GM19023 (cell line): ENCODE results near the gene SLC35G2.
"Not testable (repeated sequence)": the region's sequence is repeated elsewhere in the genome, so short reads cannot be mapped to it uniquely, and the experiment has no call there.

Experiments used
- ATAC-seq: cut with Tn5 transposase; IDR thresholded peaks from one replicate; pipeline ENCODE4 v1.9.1; 2021; ENCODE audit warnings: mild to moderate bottlenecking, moderate library complexity; ENCODE audit not compliant: unreplicated experiment

The SLC35G2 gene

GRCh38 chr3:136885357-136886213, 66.7 kb downstream of the SLC35G2 start:
- no peak for ATAC-seq

- no peak for ATAC-seq
Observed at GRCh38 chr3:136889947-136890346, 71.0 kb downstream of the SLC35G2 start.

- no peak for ATAC-seq
Observed at GRCh38 chr3:136891934-136892855, 73.3 kb downstream of the SLC35G2 start.

GRCh38 chr3:136893848-136894443, 75.0 kb downstream of the SLC35G2 start:
- no peak for ATAC-seq

GRCh38 chr3:136897171-136897570, 78.2 kb downstream of the SLC35G2 start:
- not testable (repeated sequence) for ATAC-seq

GRCh38 chr3:136898549-136898948, 79.6 kb downstream of the SLC35G2 start:
- ATAC-seq = no peak

GRCh38 chr3:136898954-136899353, 80.0 kb downstream of the SLC35G2 start:
- no peak for ATAC-seq

GRCh38 chr3:136899622-136900158, 80.8 kb downstream of the SLC35G2 start:
- ATAC-seq = no peak

GRCh38 chr3:136900694-136901093, 81.8 kb downstream of the SLC35G2 start:
- not testable (repeated sequence) for ATAC-seq

- no peak for ATAC-seq
Observed at GRCh38 chr3:136901391-136901790, 82.5 kb downstream of the SLC35G2 start.

- ATAC-seq = not testable (repeated sequence)
Observed at GRCh38 chr3:136902530-136902929, 83.6 kb downstream of the SLC35G2 start.

GRCh38 chr3:136903899-136904298, 85.0 kb downstream of the SLC35G2 start:
- no peak for ATAC-seq

- ATAC-seq = no peak
Observed at GRCh38 chr3:136904746-136905145, 85.8 kb downstream of the SLC35G2 start.
